ENCODE results near the gene UBR4. TPM values are rescaled to one million over a fixed set of nuclear protein-coding genes. Genes with fewer than 3 reads are reported as not detected.

Gene UBR4
- polyA plus RNA-seq, 1 donor (not counting 4 experiments of a cell fraction or from before 2014, with no cell fraction given) = 39.0 TPM

DNA sequence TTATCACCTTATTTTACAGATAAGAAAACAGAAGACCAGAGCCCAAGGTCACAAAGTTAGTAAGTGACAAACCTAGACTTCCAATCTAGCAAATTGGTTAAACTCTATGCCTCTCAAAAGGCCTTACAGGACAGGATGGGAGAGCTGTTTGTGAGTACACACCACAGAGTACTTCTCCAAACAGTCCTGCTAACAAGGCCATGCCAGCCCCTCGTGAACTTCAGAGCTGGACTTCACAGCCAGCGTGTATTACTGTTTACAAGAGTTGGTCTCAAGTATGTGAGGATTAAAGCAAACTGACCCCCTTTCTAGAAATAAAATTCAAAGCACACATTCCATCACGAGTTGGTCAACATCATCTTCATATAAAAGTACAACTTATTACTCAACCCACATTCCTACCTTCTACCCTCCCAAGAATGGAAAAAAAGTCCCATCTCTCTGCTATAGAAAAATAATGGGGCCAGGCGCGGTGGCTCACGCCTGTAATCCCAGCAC, 19.8 kb upstream of the UBR4 start:
- no peak overlapping the region for H3K9ac ChIP-seq (ENCODE audit: control insufficient read depth, extremely low read depth, insufficient read depth, low read length)
- no peak overlapping the region for H3K4me2 ChIP-seq (ENCODE audit: control insufficient read depth, extremely low read depth, insufficient read depth, low read depth, low read length)
- H3K4me3 ChIP-seq (ENCODE audit: control insufficient read depth in 2 of 3, extremely low read depth in 1 of 3, insufficient read depth in 2 of 3, low read depth in 1 of 3, low read length in 3 of 3) = no peak overlapping the region
- H3K36me3 ChIP-seq (ENCODE audit: control insufficient read depth in 2 of 2, extremely low read depth in 1 of 2, insufficient read depth in 2 of 2, low read length in 2 of 2) = peaks cover 40 to 42% of the 10 kb centered on the region in 2 experiments
- H4K20me1 ChIP-seq (ENCODE audit: control insufficient read depth, extremely low read depth, insufficient read depth, low read length) = no peaks in the 10 kb centered on the region
- H3K27me3 ChIP-seq (ENCODE audit: control insufficient read depth, extremely low read depth, insufficient read depth, low read length) = no peaks in the 10 kb centered on the region
- dilution Hi-C loops (cut with MboI; ENCODE audit: extremely low pct_ligation_motif_present, low sequenced_read_pairs) = no loop called here
- H3K27ac ChIP-seq (ENCODE audit: control insufficient read depth, insufficient read depth, low read length) = no peak overlapping the region
- H3K9me1 ChIP-seq (ENCODE audit: control insufficient read depth, extremely low read depth, insufficient read depth, low read length) = no peaks in the 10 kb centered on the region
- TF ChIP-seq, protein P1, sequence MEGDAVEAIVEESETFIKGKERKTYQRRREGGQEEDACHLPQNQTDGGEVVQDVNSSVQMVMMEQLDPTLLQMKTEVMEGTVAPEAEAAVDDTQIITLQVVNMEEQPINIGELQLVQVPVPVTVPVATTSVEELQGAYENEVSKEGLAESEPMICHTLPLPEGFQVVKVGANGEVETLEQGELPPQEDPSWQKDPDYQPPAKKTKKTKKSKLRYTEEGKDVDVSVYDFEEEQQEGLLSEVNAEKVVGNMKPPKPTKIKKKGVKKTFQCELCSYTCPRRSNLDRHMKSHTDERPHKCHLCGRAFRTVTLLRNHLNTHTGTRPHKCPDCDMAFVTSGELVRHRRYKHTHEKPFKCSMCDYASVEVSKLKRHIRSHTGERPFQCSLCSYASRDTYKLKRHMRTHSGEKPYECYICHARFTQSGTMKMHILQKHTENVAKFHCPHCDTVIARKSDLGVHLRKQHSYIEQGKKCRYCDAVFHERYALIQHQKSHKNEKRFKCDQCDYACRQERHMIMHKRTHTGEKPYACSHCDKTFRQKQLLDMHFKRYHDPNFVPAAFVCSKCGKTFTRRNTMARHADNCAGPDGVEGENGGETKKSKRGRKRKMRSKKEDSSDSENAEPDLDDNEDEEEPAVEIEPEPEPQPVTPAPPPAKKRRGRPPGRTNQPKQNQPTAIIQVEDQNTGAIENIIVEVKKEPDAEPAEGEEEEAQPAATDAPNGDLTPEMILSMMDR (optimal IDR thresholded peaks at IDR 0.05 in 1 of 3, IDR thresholded peaks at IDR 0.05 in 1 of 3, conservative IDR thresholded peaks at IDR 0.05 in 1 of 3; ENCODE audit: extremely low read depth in 1 of 3, insufficient read depth in 2 of 3, low read length in 3 of 3) = no peak
- no peak for TF ChIP-seq EZH2 (IDR thresholded peaks at IDR 0.05; ENCODE audit: low read length)
- H3K79me2 ChIP-seq (ENCODE audit: control insufficient read depth, insufficient read depth, low read length) = no peaks in the 10 kb centered on the region
- no peaks in the 10 kb centered on the region for H3K9me3 ChIP-seq (ENCODE audit: control insufficient read depth, low read depth, low read length)
- H3K4me1 ChIP-seq (ENCODE audit: control insufficient read depth, extremely low read depth, insufficient read depth, low read length) = no peaks in the 10 kb centered on the region
- FAIRE-seq (no peak), DNase-seq (ENCODE audit: low read depth, low spot score) (no peak)
- H2AFZ ChIP-seq (ENCODE audit: control insufficient read depth, low read length) = no peak overlapping the region

DNA sequence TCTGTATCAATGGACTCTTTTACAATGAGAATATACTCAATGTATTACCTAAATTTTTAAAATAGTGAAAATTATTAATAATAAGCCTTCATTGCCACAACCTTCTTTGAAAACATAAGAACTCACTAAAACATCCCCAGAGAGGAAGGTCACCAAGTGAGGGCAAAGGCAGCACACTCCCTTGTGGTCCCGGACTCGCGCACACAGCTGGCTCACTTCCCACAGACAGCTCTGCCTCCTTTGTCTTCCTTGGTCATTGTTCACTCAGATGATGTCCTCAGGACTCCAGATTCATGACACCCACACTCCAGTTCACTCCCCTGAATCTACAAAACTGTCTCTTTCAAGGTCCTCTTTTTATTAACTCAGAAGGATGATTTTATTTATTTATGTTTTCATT, 19.2 kb upstream of the UBR4 start:
- no peak for TF ChIP-seq EZH2 (IDR thresholded peaks at IDR 0.05; ENCODE audit: low read length)
- TF ChIP-seq, protein P1 (optimal IDR thresholded peaks at IDR 0.05 in 1 of 3, IDR thresholded peaks at IDR 0.05 in 1 of 3, conservative IDR thresholded peaks at IDR 0.05 in 1 of 3; ENCODE audit: extremely low read depth in 1 of 3, insufficient read depth in 2 of 3, low read length in 3 of 3) = no peak
- no peak overlapping the region for H3K27ac ChIP-seq (ENCODE audit: control insufficient read depth, insufficient read depth, low read length)
- dilution Hi-C loops (cut with MboI; ENCODE audit: extremely low pct_ligation_motif_present, low sequenced_read_pairs) = no loop called here

More for the DNA sequence above, 19.2 kb upstream of the UBR4 start:
- Histone ChIP-seq H3K9me3 (ENCODE audit: control insufficient read depth, low read depth, low read length) (no peaks in the 10 kb centered on the region), H4K20me1 (ENCODE audit: control insufficient read depth, extremely low read depth, insufficient read depth, low read length) (no peaks in the 10 kb centered on the region), H2AFZ (ENCODE audit: control insufficient read depth, low read length) (no peak overlapping the region), H3K36me3 (ENCODE audit: control insufficient read depth in 2 of 2, extremely low read depth in 1 of 2, insufficient read depth in 2 of 2, low read length in 2 of 2) (peaks cover 40 to 47% of the 10 kb centered on the region in 2 experiments), H3K9me1 (ENCODE audit: control insufficient read depth, extremely low read depth, insufficient read depth, low read length) (no peaks in the 10 kb centered on the region), H3K27me3 (ENCODE audit: control insufficient read depth, extremely low read depth, insufficient read depth, low read length) (no peaks in the 10 kb centered on the region), H3K4me1 (ENCODE audit: control insufficient read depth, extremely low read depth, insufficient read depth, low read length) (no peaks in the 10 kb centered on the region), H3K4me3 (ENCODE audit: control insufficient read depth in 2 of 3, extremely low read depth in 1 of 3, insufficient read depth in 2 of 3, low read depth in 1 of 3, low read length in 3 of 3) (no peak overlapping the region), H3K4me2 (ENCODE audit: control insufficient read depth, extremely low read depth, insufficient read depth, low read depth, low read length) (no peak overlapping the region), H3K79me2 (ENCODE audit: control insufficient read depth, insufficient read depth, low read length) (no peaks in the 10 kb centered on the region), H3K9ac (ENCODE audit: control insufficient read depth, extremely low read depth, insufficient read depth, low read length) (no peak overlapping the region)
- FAIRE-seq (no peak), DNase-seq (ENCODE audit: low read depth, low spot score) (no peak)

Data from keratinocyte (primary cell).